Type B pancreatic cell (in vitro differentiated cells): ENCODE measurements around the gene GPR137. TPM values are rescaled to one million over a fixed set of nuclear protein-coding genes. Genes with fewer than 3 reads are reported as not detected.

Experiments
- DNase-seq: peaks from one replicate; pipeline ENCODE4 v3.0.0; 2021; ENCODE audit warnings: mixed read lengths; ENCODE audit not compliant: unreplicated experiment; ENCODE audit errors: extremely low spot score
- H3K27ac Mint-ChIP-seq: 2 replicates; pipeline ENCODE4 v1.8.0; 2021; ENCODE audit warnings: mild to moderate bottlenecking, mixed read lengths
- H3K27me3 Mint-ChIP-seq: 2 replicates; pipeline ENCODE4 v1.8.0; 2021; ENCODE audit warnings: mixed read lengths
- H3K36me3 Mint-ChIP-seq: 2 replicates; pipeline ENCODE4 v1.8.0; 2021; ENCODE audit warnings: mixed read lengths
- H3K4me1 Mint-ChIP-seq: one replicate; pipeline ENCODE4 v1.8.0; 2021; ENCODE audit warnings: mixed read lengths; ENCODE audit not compliant: unreplicated experiment
- H3K4me3 Mint-ChIP-seq: 2 replicates; pipeline ENCODE4 v1.8.0; 2021; ENCODE audit warnings: mild to moderate bottlenecking, mixed read lengths
- H3K9me3 Mint-ChIP-seq: 2 replicates; pipeline ENCODE4 v1.8.0; 2021; ENCODE audit warnings: mixed read lengths
- CTCF ChIP-seq: fragments of 200-600 bp; sonication (generic); conservative IDR thresholded peaks from 2 replicates; pipeline ENCODE4 v1.5.0; 2021; ENCODE audit warnings: antibody characterized with exemption, mild to moderate bottlenecking
- total RNA-seq: library from RNA; stranded (reverse); gene quantifications from 2 replicates; pipeline ENCODE4 v1.2.1, GENCODE V29; 2021; ENCODE audit warnings: low replicate concordance

GPR137 gene
- total RNA-seq, 1 donor from 2014 or later: 47.9 TPM

- TF ChIP-seq CTCF: no peak
- no peak for DNase-seq
- peaks cover 19% of the 10 kb centered on the region for H3K4me1 Mint-ChIP-seq
- H3K9me3 Mint-ChIP-seq: no peaks in the 10 kb centered on the region
- H3K4me3 Mint-ChIP-seq: peak overlapping the region; percentile 100
- H3K27me3 Mint-ChIP-seq: peaks cover 5% of the 10 kb centered on the region
- H3K27ac Mint-ChIP-seq: peak overlapping the region; percentile 99
- peaks cover 4% of the 10 kb centered on the region for H3K36me3 Mint-ChIP-seq
Observed at GRCh38 chr11:64268025-64268892, 17.4 kb upstream of the GPR137 start.

GRCh38 chr11:64268893-64269539 lies 16.6 kb upstream of the GPR137 start:
- TF ChIP-seq CTCF: peak; percentile 15
- peaks cover 19% of the 10 kb centered on the region for H3K4me1 Mint-ChIP-seq
- peak overlapping the region; percentile 100 for H3K4me3 Mint-ChIP-seq
- no peaks in the 10 kb centered on the region for H3K9me3 Mint-ChIP-seq
- peak overlapping the region; percentile 99 for H3K27ac Mint-ChIP-seq
- no peak for DNase-seq
- peaks cover 5% of the 10 kb centered on the region for H3K27me3 Mint-ChIP-seq
- peaks cover 4% of the 10 kb centered on the region for H3K36me3 Mint-ChIP-seq

GRCh38 chr11:64269540-64270220 lies 16.0 kb upstream of the GPR137 start:
- H3K4me3 Mint-ChIP-seq: peak overlapping the region; percentile 100

GRCh38 chr11:64275031-64275800 lies 10.4 kb upstream of the GPR137 start:
- TF ChIP-seq CTCF: no peak
- DNase-seq: no peak
- H3K27me3 Mint-ChIP-seq: peaks cover 2% of the 10 kb centered on the region
- H3K36me3 Mint-ChIP-seq: peaks cover 4% of the 10 kb centered on the region
- H3K4me3 Mint-ChIP-seq: no peak overlapping the region
- H3K9me3 Mint-ChIP-seq: no peaks in the 10 kb centered on the region
- H3K4me1 Mint-ChIP-seq: peaks cover 7% of the 10 kb centered on the region
- H3K27ac Mint-ChIP-seq: no peak overlapping the region

More at GRCh38 chr11:64269540-64270220, 16.0 kb upstream of the GPR137 start:
- peak; percentile 14 for TF ChIP-seq CTCF
- peaks cover 4% of the 10 kb centered on the region for H3K36me3 Mint-ChIP-seq
- peak overlapping the region; percentile 99 for H3K27ac Mint-ChIP-seq
- H3K9me3 Mint-ChIP-seq: no peaks in the 10 kb centered on the region
- H3K27me3 Mint-ChIP-seq: peaks cover 5% of the 10 kb centered on the region
- peak; percentile 98 for DNase-seq
- H3K4me1 Mint-ChIP-seq: peaks cover 19% of the 10 kb centered on the region

GRCh38 chr11:64275841-64276240 lies 9.8 kb upstream of the GPR137 start:
- no peak for DNase-seq

More at GRCh38 chr11:64275841-64276240, 9.8 kb upstream of the GPR137 start:
- H3K9me3 Mint-ChIP-seq: no peaks in the 10 kb centered on the region
- no peaks in the 10 kb centered on the region for H3K27me3 Mint-ChIP-seq
- peaks cover 7% of the 10 kb centered on the region for H3K4me1 Mint-ChIP-seq
- TF ChIP-seq CTCF: no peak
- H3K36me3 Mint-ChIP-seq: peaks cover 4% of the 10 kb centered on the region
- no peak overlapping the region for H3K27ac Mint-ChIP-seq
- no peak overlapping the region for H3K4me3 Mint-ChIP-seq
